Measurements from ENCODE around the gene ACOX2. TPM values are rescaled to one million over a fixed set of nuclear protein-coding genes. Genes with fewer than 3 reads are reported as not detected.

ACOX2 gene
- polyA plus RNA-seq (2011; rRNA removed) (23.2 and 35.2 TPM in 2 replicates), polyA plus RNA-seq (2017; fragmentation: RNase III; extraction: RNeasy Plus Mini Kit Qiagen cat#74134 plus additional on column Dnase treatment) (3.7 to 4.9 TPM (median 4.8 TPM) in 3 replicates), polyA minus RNA-seq (2011; rRNA and poly(A)+ RNA removed) (24.1 and 29.1 TPM in 2 replicates)
- polyA plus RNA-seq (2012; cell fraction: cytosol; rRNA removed): 9.6 and 10.2 TPM in 2 replicates
- polyA plus RNA-seq (2012; cell fraction: nucleus; rRNA removed): 7.7 and 8.4 TPM in 2 replicates

- Histone ChIP-seq H3K4me3 (no peak within 1 kb of the TSS), H3K4me1 (peaks cover 45% of the 10 kb centered on the region), H3K27ac (peak within 1 kb of the TSS; percentile 48 to 80), H3K4me2 (peak within 1 kb of the TSS; percentile 47), H3K9me3 (no peaks in the 10 kb centered on the region)
- DNase-seq (ENCODE audit: low read depth in 1 of 2, low spot score in 1 of 2) (no peak), ATAC-seq (no peak), FAIRE-seq (no peak)
- 67% methylated on average over 8 of the region's 13 CpGs for WGBS (ENCODE audit: missing lambda C conversion rate)
- CTCF ChIA-PET: interaction anchor here (0.5 to 1.2 kb wide), 4 partner anchors 45 to 586 kb away, joined by 3 read pairs; partner anchors contain the start of gene KCTD6
- TF ChIP-seq POLR2A (IDR thresholded peaks at IDR 0.05; ENCODE audit: low read length) (no peak), RAD21 (conservative IDR thresholded peaks at IDR 0.05 in 1 of 2, IDR thresholded peaks at IDR 0.05 in 1 of 2) (no peak), MAX (IDR thresholded peaks at IDR 0.05) (no peak), HDAC2 (IDR thresholded peaks at IDR 0.05) (no peak), EHMT2 (IDR thresholded peaks at IDR 0.05; ENCODE audit: low read depth) (no peak), ELK1 (IDR thresholded peaks at IDR 0.05; ENCODE audit: low read depth, low read length) (no peak), TP53 (CRISPR knock-in tag; IDR thresholded peaks at IDR 0.05) (no peak), EHF (CRISPR knock-in tag; IDR thresholded peaks at IDR 0.05) (no peak), REST (IDR thresholded peaks at IDR 0.05) (no peak), NPAS2 (CRISPR knock-in tag; IDR thresholded peaks at IDR 0.05; ENCODE audit: borderline replicate concordance) (no peak), PHF8 (IDR thresholded peaks at IDR 0.05; ENCODE audit: borderline replicate concordance, low read depth) (no peak), MAFK (IDR thresholded peaks at IDR 0.05; ENCODE audit: partially characterized antibody) (no peak), JUNB (IDR thresholded peaks at IDR 0.05) (no peak), FOSB (CRISPR knock-in tag; IDR thresholded peaks at IDR 0.05) (no peak), KDM5A (IDR thresholded peaks at IDR 0.05) (no peak), CTCF (IDR thresholded peaks at IDR 0.05) (no peak), FOSL2 (IDR thresholded peaks at IDR 0.05) (no peak), FOSL2 (CRISPR knock-in tag; IDR thresholded peaks at IDR 0.05) (no peak), HMGXB4 (CRISPR knock-in tag; IDR thresholded peaks at IDR 0.05; ENCODE audit: borderline replicate concordance) (no peak)
- POLR2A ChIA-PET: no interaction called here
These were observed at the start of gene ACOX2 for GRCh38 chr3:58536501-58537411. Gene ACOX2 (minus strand): TSS chr3:58537190. CDS start chr3:58535106, 2,084 bp downstream.
